OCI-M2 (cell line): ENCODE measurements around the gene MARCKS.

Source experiments
- DNase-seq: peaks from one replicate; lab custom pipeline; 2025; ENCODE audit not compliant: unreplicated experiment; lab: John Stamatoyannopoulos, UW

Gene MARCKS

DNA sequence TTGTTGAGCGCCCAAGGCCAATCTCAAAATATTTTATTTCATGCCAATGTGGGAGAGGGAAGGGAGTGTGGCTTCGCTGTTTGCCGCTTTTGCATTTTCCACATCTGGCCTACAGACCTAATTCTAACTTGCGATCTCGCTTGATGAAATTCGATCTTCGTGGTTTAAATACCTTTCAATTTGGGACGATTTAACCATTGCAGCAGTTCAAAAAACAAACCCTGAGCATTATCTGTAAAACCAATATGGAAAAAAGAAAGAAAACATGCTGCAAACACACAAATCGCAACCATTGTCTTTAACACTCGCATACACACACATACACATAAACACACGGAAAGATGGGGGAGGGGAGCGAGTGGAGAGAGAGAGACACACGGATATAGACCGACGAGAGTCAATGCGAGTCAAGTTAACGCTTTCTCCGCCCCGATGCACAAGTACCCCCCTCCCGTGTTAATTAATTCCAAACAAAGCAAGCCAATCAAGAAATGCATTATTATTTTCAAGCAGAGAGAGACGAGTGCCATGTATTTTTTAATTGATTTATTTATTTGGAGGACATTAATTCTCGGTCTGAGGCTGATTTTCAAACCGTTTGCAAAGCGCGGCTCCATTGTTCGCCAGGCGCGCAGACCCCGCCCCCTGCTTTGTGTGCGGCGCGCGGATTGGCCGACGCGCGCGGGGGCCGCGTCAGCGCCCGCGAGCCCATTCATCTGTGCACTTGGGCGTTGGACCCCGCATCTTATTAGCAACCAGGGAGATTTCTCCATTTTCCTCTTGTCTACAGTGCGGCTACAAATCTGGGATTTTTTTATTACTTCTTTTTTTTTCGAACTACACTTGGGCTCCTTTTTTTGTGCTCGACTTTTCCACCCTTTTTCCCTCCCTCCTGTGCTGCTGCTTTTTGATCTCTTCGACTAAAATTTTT, at the start of gene MARCKS:
MARCKS (plus strand) TSS at position 721 of the 931 bp plus-strand sequence. CDS start 401 bp downstream, outside the sequence.
- DNase-seq, result no peak

- DNase-seq, result no peak
Observed at GRCh38 chr6:113809826-113810225, 47.3 kb upstream of the MARCKS start.

DNA sequence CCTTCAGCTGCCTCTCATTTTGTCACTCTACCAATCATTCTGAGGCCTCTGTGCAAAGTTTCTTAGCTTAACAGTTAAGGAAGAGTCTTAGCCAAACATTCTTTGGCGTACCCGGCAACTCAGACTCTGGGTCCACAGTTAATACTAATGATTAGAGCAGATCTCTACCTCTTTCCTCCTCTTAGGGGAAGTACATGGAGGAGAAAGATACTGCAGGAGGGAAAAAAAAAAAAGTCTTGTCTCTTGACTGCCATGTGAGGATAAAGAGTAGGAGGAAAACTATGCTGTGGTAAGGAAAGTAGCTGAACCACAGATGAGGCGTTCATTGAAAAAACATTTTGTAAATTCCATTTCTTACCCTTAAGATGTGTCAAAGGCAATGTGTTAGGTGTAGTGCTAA, 44.0 kb upstream of the MARCKS start:
- DNase-seq, result no peak

DNA sequence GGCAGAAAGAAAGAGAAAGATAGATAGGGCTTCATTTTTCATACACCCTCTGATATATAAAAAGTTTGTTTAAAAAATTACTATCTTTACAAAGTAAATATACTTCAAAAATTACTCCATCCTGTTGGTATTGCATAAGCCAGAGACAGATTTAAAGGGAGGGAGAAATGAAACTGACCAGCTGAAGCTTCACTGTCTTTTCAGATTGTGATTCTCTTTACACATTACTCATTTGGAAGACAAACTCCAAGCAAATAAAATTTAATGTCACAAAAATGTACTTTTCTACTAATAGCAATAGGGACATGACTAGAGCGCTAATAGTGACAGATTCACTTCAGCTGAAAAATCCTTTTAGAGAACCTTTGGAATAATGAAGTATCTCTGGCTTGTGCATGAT, 38.6 kb upstream of the MARCKS start:
- no peak for DNase-seq

DNA sequence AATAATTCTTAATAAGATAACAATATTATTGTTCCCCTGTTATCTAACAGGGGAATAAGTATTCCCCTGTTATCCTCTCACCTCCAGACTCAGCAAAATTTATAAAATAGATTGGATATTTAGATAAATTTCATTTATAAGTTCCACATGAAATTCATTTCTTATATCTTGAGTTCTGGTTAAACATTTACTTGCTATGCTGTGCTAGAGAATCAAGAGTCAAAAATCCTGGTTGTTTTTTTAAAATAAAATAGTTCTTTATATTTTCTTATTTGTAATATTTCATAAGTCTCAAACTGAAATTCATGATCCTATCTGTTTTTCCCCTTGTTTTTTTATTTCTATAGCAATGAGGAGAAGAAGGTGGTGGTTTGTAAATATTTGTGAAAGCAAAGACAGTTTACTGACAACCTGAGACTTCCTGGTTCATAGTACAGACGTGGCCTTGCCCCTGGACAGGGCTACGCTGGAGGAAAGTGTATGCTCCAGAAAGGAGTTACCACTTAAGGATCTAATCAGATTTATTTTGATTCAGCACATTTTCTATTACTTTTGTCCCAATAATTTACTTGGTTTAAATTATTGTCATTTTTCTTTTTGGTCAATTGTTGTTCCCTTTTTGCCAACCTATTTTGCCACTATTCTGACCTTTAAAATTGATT, 37.8 kb upstream of the MARCKS start:
- no peak for DNase-seq

- no peak for DNase-seq
Observed at GRCh38 chr6:113820761-113821160, 36.4 kb upstream of the MARCKS start.

GRCh38 chr6:113821445-113821844, 35.7 kb upstream of the MARCKS start:
- DNase-seq, result no peak

- no peak for DNase-seq
Observed at GRCh38 chr6:113823916-113824315, 33.2 kb upstream of the MARCKS start.

GRCh38 chr6:113824411-113824810, 32.7 kb upstream of the MARCKS start:
- DNase-seq, result no peak

DNA sequence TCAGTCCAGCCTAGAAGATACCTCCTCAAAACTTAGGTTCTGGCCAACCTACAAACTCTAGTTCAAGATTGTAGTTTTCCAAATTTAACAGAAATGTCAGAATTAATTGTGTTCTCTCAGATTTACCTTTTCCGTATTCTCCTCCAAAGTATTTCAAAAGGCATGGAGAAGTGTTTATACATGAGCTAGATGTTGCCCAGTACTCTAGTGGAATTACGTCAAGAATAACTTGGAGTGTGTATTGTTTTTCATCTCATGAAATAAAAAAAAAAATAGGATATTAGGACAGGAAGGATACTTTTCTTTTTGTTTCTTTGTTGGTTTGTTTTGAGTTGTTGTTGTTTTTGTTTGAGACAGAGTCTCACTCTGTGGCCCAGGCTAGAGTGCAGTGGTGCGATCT, 32.3 kb upstream of the MARCKS start:
- no peak for DNase-seq

DNA sequence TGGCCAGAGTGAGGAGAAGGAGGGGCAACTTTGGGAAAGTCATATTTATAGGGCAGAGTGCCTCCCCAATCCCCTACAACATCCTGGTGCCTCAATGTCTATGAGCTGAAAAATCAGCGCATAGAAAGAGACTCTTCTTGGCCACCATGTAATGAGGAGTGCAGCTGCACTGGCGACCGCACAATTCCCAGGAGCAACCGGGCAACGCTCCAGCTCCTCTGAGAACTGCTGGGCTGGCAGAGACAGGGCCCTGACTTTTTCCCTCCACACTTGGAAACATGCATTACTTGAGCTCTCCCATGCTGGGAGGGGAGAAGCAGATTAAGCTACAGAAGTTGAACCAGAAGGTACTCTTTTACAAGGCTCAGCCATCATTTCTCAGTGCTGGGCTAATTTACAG, 31.4 kb upstream of the MARCKS start:
- DNase-seq, result no peak

- no peak for DNase-seq
Observed at GRCh38 chr6:113828984-113829695, 28.0 kb upstream of the MARCKS start.

DNA sequence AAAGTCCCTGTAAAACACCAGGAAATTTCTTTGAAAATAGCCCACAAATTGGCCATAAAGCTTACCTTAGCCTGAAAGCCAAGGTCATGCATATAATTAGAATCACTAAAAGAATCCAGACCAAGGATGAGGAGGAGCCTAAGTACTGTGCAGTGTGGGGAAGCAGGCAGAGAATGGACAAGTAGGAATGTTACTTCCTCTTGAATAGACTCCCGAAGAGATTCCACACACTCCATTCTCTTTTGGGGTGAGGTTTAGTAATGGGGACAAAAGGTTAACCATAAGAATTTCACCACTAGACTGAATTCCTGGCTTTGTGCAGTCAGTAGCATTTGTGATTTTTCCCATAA, 27.5 kb upstream of the MARCKS start:
- no peak for DNase-seq

- DNase-seq, result no peak
Observed at GRCh38 chr6:113830140-113830539, 27.0 kb upstream of the MARCKS start.

- no peak for DNase-seq
Observed at GRCh38 chr6:113833537-113833936, 23.6 kb upstream of the MARCKS start.

- no peak for DNase-seq
Observed at GRCh38 chr6:113837170-113837569, 20.0 kb upstream of the MARCKS start.

- no peak for DNase-seq
Observed at GRCh38 chr6:113842165-113842564, 15.0 kb upstream of the MARCKS start.

- DNase-seq, result no peak
Observed at GRCh38 chr6:113843500-113844073, 13.6 kb upstream of the MARCKS start.

DNA sequence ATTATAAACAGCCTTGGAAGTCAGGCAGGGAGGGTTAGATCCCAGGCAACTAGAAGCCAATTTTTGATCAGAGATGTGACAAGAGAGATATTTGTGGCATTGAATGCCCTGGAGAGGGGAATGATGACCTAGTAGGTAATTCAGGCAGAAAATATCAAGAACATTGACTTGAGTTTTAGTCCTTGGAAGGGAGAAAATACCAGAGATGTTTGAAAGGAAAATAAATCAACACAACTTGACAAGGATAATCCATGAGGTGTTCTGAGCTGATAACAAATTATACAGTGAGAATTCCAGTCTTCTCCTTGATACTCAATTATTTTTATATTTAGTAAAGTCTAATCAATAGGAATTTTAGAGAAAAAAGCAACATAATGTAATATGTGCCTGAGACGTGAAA, 10.6 kb upstream of the MARCKS start:
- no peak for DNase-seq

DNA sequence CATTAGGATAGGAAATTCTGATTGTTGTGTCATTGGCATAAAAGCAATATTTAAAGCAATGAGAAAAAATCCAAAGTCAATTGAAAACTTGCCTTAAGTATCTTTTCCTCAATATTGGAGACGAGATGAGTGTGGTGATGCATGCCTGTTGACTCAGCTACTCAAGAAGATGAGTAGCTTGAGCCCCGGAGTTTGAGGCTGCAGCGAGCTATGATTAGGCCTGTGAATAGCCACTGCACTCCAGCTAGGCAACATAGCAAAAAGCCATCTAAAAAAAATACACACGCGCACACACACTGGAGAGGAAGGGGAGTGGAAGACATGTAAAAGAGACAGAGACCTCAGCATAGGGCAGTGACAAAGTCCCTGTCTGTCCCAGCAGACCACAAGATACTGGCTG, 9.7 kb upstream of the MARCKS start:
- no peak for DNase-seq

- DNase-seq, result no peak
Observed at GRCh38 chr6:113848280-113848679, 8.9 kb upstream of the MARCKS start.
